ENCODE data around the gene ST6GALNAC3.

The ST6GALNAC3 gene

GRCh38 chr1:76444773-76445172, 370.2 kb downstream of the ST6GALNAC3 start:
- no peak overlapping the region for H3K4me3 ChIP-seq (ENCODE audit: control insufficient read depth, low read depth, low read length)
- TF ChIP-seq, protein P1, sequence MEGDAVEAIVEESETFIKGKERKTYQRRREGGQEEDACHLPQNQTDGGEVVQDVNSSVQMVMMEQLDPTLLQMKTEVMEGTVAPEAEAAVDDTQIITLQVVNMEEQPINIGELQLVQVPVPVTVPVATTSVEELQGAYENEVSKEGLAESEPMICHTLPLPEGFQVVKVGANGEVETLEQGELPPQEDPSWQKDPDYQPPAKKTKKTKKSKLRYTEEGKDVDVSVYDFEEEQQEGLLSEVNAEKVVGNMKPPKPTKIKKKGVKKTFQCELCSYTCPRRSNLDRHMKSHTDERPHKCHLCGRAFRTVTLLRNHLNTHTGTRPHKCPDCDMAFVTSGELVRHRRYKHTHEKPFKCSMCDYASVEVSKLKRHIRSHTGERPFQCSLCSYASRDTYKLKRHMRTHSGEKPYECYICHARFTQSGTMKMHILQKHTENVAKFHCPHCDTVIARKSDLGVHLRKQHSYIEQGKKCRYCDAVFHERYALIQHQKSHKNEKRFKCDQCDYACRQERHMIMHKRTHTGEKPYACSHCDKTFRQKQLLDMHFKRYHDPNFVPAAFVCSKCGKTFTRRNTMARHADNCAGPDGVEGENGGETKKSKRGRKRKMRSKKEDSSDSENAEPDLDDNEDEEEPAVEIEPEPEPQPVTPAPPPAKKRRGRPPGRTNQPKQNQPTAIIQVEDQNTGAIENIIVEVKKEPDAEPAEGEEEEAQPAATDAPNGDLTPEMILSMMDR (IDR thresholded peaks at IDR 0.05; ENCODE audit: control insufficient read depth, insufficient read depth, low read depth, low read length, missing control alignments) = no peak
- DNase-seq (ENCODE audit: low read depth) = no peak

- no peak overlapping the region for H3K4me3 ChIP-seq (ENCODE audit: control insufficient read depth, low read depth, low read length)
- TF ChIP-seq, protein P1 (IDR thresholded peaks at IDR 0.05; ENCODE audit: control insufficient read depth, insufficient read depth, low read depth, low read length, missing control alignments) = no peak
- no peak for DNase-seq (ENCODE audit: low read depth)
Measured at GRCh38 chr1:76450229-76450628, 375.7 kb downstream of the ST6GALNAC3 start.

DNA sequence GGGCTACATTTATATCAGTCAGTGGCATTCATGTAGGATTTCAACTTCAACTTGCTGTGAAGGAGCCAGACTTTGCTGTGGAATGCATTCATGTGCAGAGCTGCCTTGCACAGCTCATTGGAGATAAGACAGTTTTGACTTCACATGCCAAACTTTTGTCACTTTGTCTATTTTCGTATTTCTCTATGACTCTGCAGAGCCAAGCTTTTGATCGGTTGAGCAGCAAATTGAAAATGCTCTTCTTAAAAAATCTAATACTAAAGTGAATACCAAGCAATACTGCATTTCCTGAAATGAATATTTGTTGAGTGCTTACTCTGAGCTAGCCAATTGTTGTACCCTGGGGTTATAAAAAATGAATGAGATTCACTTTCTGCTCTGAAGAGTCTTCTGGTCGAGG, 388.7 kb downstream of the ST6GALNAC3 start:
- TF ChIP-seq, protein P1 (IDR thresholded peaks at IDR 0.05; ENCODE audit: control insufficient read depth, insufficient read depth, low read depth, low read length, missing control alignments) = no peak
- no peak for DNase-seq (ENCODE audit: low read depth)
- H3K4me3 ChIP-seq (ENCODE audit: control insufficient read depth, low read depth, low read length) = no peak overlapping the region

- no peak overlapping the region for H3K4me3 ChIP-seq (ENCODE audit: control insufficient read depth, low read depth, low read length)
- TF ChIP-seq, protein P1 (IDR thresholded peaks at IDR 0.05; ENCODE audit: control insufficient read depth, insufficient read depth, low read depth, low read length, missing control alignments) = no peak
- DNase-seq (ENCODE audit: low read depth) = no peak
Measured at GRCh38 chr1:76463849-76464248, 389.3 kb downstream of the ST6GALNAC3 start.

- no peak overlapping the region for H3K4me3 ChIP-seq (ENCODE audit: control insufficient read depth, low read depth, low read length)
- TF ChIP-seq, protein P1 (IDR thresholded peaks at IDR 0.05; ENCODE audit: control insufficient read depth, insufficient read depth, low read depth, low read length, missing control alignments) = no peak
- no peak for DNase-seq (ENCODE audit: low read depth)
Measured at GRCh38 chr1:76465030-76465429, 390.5 kb downstream of the ST6GALNAC3 start.

- no peak overlapping the region for H3K4me3 ChIP-seq (ENCODE audit: control insufficient read depth, low read depth, low read length)
- DNase-seq (ENCODE audit: low read depth) = no peak
- TF ChIP-seq, protein P1 (IDR thresholded peaks at IDR 0.05; ENCODE audit: control insufficient read depth, insufficient read depth, low read depth, low read length, missing control alignments) = no peak
Measured at GRCh38 chr1:76470166-76470565, 395.6 kb downstream of the ST6GALNAC3 start.

GRCh38 chr1:76471536-76471935, 397.0 kb downstream of the ST6GALNAC3 start:
- DNase-seq (ENCODE audit: low read depth) = no peak
- TF ChIP-seq, protein P1 (IDR thresholded peaks at IDR 0.05; ENCODE audit: control insufficient read depth, insufficient read depth, low read depth, low read length, missing control alignments) = no peak
- H3K4me3 ChIP-seq (ENCODE audit: control insufficient read depth, low read depth, low read length) = no peak overlapping the region
